ENCODE data around the gene TUBGCP3. TPM values are rescaled to one million over a fixed set of nuclear protein-coding genes. Genes with fewer than 3 reads are reported as not detected.

The TUBGCP3 gene
- total and polyA plus RNA-seq, 2 experiments from 2014 or later, result 12.8 to 40.2 TPM

- TF ChIP-seq JUNB (IDR thresholded peaks at IDR 0.05; ENCODE audit: unreplicated experiment) (no peak), ETS1 (IDR thresholded peaks at IDR 0.05) (no peak), CREB1 (CRISPR knock-in tag; IDR thresholded peaks at IDR 0.05; ENCODE audit: low read depth) (no peak), EZH2 (IDR thresholded peaks at IDR 0.05; ENCODE audit: low read depth, unreplicated experiment) (no peak)
These were observed 78.8 kb downstream of the TUBGCP3 start (continued) for GRCh38 chr13:112509190-112509589.

- no peaks in the 10 kb centered on the region for H3K79me2 ChIP-seq (replicated peaks; ENCODE audit: insufficient read depth)
- Mint-ChIP-seq H3K4me3 (no peak overlapping the region), H3K9me3 (no peaks in the 10 kb centered on the region), H3K36me3 (ENCODE audit: low read depth) (peaks cover 44% of the 10 kb centered on the region; the same call in 2 of the 3 replicates), H3K27ac (no peak overlapping the region), H3K27me3 (ENCODE audit: insufficient read depth, low read depth, poor library complexity) (peaks cover 8% of the 10 kb centered on the region), H3K4me1 (peaks cover 16% of the 10 kb centered on the region)
- no peak for TF ChIP-seq POLR2AphosphoS5 (IDR thresholded peaks at IDR 0.05; ENCODE audit: low read depth)
- no peak for TF ChIP-seq ZNF114 (CRISPR knock-in tag; IDR thresholded peaks at IDR 0.05)
- no peak for TF ChIP-seq ZNF331 (CRISPR knock-in tag; IDR thresholded peaks at IDR 0.05; ENCODE audit: low read depth)
- H4K20me1 ChIP-seq (replicated peaks; ENCODE audit: insufficient read depth), result 0 out of 2 replicates have a peak, but pooled peaks cover 3% of the 10 kb centered on the region
- no peaks in the 10 kb centered on the region for H3K27me3 ChIP-seq (ENCODE audit: insufficient read depth)
- H3K4me2 ChIP-seq, result no peak overlapping the region
- no peaks in the 10 kb centered on the region for H3K4me1 ChIP-seq (ENCODE audit: insufficient read depth)
- H3K36me3 ChIP-seq (ENCODE audit: insufficient read depth), result 0 out of 2 replicates have a peak, but pooled peaks cover 5% of the 10 kb centered on the region
- H3K4me3 ChIP-seq, result no peak overlapping the region
- H3F3A ChIP-seq (replicated peaks; ENCODE audit: low read depth), result no peaks in the 10 kb centered on the region
- H3K9me2 ChIP-seq (ENCODE audit: insufficient read depth), result no peaks in the 10 kb centered on the region
- H2AFZ ChIP-seq, result no peak overlapping the region
- H3K27ac ChIP-seq (ENCODE audit: low read depth), result no peak overlapping the region
- no peak for ATAC-seq
- no peak for DNase-seq (ENCODE audit: low spot score)
These were observed 81.9 kb downstream of the TUBGCP3 start for GRCh38 chr13:112506046-112506445.

GRCh38 chr13:112496166-112496565, 91.8 kb downstream of the TUBGCP3 start:
- Histone ChIP-seq H3K36me3 (ENCODE audit: insufficient read depth) (peaks cover 16% of the 10 kb centered on the region; the same call in 1 of the 2 replicates), H2AFZ (no peak overlapping the region), H3K4me1 (ENCODE audit: insufficient read depth) (no peaks in the 10 kb centered on the region), H3K4me2 (no peak overlapping the region), H3K27ac (ENCODE audit: low read depth) (no peak overlapping the region), H3K79me2 (replicated peaks; ENCODE audit: insufficient read depth) (no peaks in the 10 kb centered on the region), H3K4me3 (no peak overlapping the region), H3K9me2 (ENCODE audit: insufficient read depth) (no peaks in the 10 kb centered on the region), H4K20me1 (replicated peaks; ENCODE audit: insufficient read depth) (no peaks in the 10 kb centered on the region), H3F3A (replicated peaks; ENCODE audit: low read depth) (no peaks in the 10 kb centered on the region), H3K27me3 (ENCODE audit: insufficient read depth) (no peaks in the 10 kb centered on the region)
- Mint-ChIP-seq H3K9me3 (no peaks in the 10 kb centered on the region), H3K27me3 (ENCODE audit: insufficient read depth, low read depth, poor library complexity) (peaks cover 2% of the 10 kb centered on the region), H3K27ac (no peak overlapping the region), H3K4me1 (no peaks in the 10 kb centered on the region), H3K4me3 (no peak overlapping the region), H3K36me3 (ENCODE audit: low read depth) (peaks cover 10% of the 10 kb centered on the region; the same call in 1 of the 3 replicates)
- ATAC-seq (no peak), DNase-seq (ENCODE audit: low spot score) (no peak)
- TF ChIP-seq CREB1 (CRISPR knock-in tag; IDR thresholded peaks at IDR 0.05; ENCODE audit: low read depth) (no peak), EZH2phosphoT487 (IDR thresholded peaks at IDR 0.05; ENCODE audit: unreplicated experiment) (no peak), CTCF (conservative IDR thresholded peaks at IDR 0.05; ENCODE audit: low read depth in 2 of 2) (no peak), NANOG (IDR thresholded peaks at IDR 0.05; ENCODE audit: borderline replicate concordance) (no peak), POLR2AphosphoS5 (IDR thresholded peaks at IDR 0.05; ENCODE audit: low read depth) (no peak), ZNF462 (CRISPR knock-in tag; IDR thresholded peaks at IDR 0.05) (no peak)
